ENCODE data around the gene AGAP9.
"Not testable (repeated sequence)": the region's sequence is repeated elsewhere in the genome, so short reads cannot be mapped to it uniquely, and the experiment has no call there.

Gene AGAP9

GRCh38 chr10:47485943-47486342, 37.5 kb downstream of the AGAP9 start:
- not testable (repeated sequence) for DNase-seq

DNA sequence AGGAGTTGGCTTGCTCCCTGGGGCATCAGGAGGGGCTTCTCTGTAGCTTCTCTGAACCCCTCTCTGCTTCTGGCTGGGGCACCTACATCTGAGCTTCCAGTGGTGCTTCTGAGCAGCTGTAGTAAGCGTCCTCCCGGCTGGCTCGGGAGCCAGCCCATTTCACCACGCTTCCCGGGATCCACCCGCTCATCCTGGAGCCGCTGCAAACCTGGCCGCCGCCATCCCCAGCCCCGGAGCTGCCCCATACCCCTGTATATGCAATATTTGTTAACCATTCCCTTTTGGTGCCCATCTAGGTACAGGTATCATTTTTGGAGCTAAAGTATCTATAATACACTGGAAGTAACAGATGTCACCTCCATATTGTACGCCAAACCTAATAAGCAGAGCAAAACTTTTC, 38.7 kb downstream of the AGAP9 start:
- not testable (repeated sequence) for DNase-seq

DNA sequence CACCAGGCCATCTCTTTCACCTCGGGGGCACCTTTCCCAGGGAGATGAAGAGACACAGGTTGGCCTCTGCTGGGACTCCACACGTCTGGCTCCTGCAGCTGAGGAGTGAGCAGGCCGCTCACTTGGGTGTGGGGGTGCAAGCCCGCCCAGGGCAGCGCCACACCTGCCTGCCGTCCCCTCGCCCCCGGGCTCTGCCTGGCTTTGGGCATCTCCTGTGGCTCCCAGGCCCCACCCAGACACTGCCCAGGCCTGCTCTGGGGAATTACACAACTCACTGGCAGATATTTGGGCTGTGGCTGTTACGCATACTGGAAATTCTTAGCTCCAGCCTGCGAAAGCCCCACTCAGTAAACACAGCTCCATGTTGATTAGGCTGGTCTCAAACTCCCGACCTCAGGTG, 39.5 kb downstream of the AGAP9 start, which contains the start of gene ANXA8:
Gene ANXA8, minus strand, starts transcription at position 193 of the 400 bp plus-strand sequence. Its CDS starts 182 bp downstream, at position 11.
- DNase-seq, result not testable (repeated sequence)

- not testable (repeated sequence) for DNase-seq
These were observed 41.1 kb downstream of the AGAP9 start for GRCh38 chr10:47482367-47482766.

GRCh38 chr10:47481768-47482181, 41.7 kb downstream of the AGAP9 start:
- not testable (repeated sequence) for DNase-seq

DNA sequence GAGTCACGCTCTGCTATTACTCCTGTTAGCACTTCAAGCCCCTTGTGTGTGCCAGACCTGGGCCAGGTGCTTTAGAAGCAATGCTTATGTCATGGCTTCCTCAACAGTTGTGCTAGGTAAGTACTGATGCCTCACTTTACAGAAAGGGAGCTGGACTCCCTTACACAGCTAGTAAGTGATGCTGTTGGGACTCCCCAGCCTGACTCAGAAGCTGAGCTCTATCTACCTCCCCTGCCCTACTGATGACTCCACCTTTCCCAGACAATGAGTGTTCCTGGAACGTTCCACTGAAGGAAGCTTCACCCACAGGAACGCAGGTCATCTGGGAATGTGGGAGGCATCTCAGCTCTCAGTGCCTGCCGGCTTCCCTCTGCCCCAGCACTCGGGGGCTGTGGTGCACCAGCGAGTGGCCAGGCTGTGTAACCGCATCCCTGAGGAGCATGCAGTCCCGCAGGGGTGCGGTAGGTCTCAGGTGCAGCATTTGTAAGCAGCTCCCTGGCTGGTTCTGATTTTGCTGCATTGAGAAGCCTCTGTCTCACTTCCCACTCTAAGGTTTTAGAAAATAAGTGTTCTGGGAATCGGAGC, 42.2 kb downstream of the AGAP9 start:
- not testable (repeated sequence) for DNase-seq

GRCh38 chr10:47480133-47480532, 43.3 kb downstream of the AGAP9 start:
- DNase-seq, result not testable (repeated sequence)

DNA sequence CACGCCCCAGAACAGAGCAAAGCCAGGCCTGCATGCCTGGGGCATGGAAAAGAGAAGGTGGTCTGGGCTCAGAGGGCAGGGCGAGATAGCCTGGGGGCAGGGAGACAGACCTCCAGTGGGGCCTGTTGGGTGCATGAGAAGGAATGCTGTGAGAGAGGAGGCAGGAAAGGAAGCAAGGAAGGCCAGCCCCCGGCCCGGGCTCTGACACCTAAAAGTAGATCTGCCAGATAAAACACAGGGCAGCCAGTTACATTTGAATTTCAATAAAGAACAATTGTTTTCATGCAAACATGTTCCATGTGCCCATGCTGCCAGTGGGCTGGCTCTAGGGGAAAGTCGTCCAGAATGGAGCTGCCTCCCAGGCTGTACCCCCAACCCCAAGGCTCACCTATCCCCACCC, 45.3 kb downstream of the AGAP9 start:
- not testable (repeated sequence) for DNase-seq

DNA sequence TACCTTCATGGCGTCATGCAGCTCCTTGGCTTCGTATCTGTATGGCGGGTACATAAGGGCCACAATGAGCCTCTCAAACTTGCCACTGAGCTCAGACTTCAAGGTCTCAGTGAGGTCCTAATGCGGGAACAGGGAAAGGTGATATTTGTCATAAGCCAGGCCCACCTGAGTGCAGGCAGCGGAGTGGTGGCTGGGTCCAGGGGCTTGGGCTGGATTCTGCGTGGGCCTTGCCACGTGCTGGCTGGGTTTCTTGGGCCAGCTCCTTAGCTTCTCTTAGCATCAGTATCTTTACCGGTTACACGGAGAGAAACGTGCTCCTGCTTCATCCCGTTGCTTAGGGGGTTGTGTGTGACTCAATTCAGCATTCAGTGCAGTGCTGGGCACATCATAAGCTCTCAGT, 46.4 kb downstream of the AGAP9 start:
- not testable (repeated sequence) for DNase-seq

GRCh38 chr10:47475101-47475500, 48.3 kb downstream of the AGAP9 start:
- DNase-seq, result not testable (repeated sequence)

DNA sequence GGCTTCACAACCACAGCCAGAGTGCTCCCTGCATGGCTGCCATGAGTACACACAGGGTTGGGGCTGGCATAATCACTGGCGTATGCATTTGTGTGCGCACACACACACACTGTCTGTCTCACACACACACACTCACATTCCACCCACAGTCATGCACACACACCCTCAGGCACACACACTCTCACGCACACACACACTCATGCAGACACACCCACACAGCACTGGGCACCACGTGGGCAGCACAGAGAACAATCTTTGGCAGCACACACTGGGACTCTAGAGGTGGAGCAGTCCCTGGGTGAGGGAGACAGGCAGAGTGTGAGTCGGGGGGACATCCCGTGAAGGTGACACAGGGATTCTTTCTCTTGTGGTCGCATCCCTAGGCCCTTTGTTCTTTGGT, 49.9 kb downstream of the AGAP9 start:
- DNase-seq, result not testable (repeated sequence)

DNA sequence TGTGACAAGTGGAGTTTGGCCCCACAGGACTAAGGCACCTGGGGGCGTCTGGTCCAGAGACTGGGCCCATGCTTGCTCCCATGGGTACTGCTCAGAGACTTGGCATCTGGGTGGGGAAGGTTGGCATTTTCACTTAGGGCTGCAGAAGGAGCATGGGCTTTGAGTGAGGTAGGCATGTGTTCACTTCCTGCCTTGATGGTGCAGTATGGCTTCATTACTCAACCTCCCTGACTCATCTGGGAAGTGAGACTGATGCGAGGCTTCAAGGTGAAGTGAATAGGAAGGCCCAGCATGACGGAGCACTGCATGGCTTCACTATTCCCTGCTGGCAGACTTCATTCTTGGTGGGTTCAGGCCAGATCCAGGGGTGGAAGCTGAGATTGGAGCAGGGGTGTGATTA, 50.8 kb downstream of the AGAP9 start:
- not testable (repeated sequence) for DNase-seq

DNA sequence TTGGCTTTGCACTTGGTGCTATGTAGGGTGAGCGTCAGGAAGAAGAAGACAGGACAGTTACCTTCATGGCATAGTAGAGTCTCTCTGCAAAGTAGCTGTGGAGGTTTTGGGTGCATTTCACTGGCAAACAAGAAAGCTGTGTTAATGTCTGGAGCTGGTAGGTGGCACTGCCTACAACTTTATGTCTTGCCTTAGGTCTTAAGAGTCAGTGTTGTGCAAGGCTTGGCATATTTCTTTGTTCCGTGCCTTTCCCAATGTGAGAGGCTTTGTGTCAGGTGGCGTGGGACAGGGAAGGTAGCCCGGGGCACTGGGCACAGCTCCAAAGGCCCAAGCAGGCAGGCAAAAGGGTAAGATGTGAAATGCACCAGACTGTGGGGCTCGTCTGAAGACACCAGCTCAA, 51.4 kb downstream of the AGAP9 start:
- not testable (repeated sequence) for DNase-seq

DNA sequence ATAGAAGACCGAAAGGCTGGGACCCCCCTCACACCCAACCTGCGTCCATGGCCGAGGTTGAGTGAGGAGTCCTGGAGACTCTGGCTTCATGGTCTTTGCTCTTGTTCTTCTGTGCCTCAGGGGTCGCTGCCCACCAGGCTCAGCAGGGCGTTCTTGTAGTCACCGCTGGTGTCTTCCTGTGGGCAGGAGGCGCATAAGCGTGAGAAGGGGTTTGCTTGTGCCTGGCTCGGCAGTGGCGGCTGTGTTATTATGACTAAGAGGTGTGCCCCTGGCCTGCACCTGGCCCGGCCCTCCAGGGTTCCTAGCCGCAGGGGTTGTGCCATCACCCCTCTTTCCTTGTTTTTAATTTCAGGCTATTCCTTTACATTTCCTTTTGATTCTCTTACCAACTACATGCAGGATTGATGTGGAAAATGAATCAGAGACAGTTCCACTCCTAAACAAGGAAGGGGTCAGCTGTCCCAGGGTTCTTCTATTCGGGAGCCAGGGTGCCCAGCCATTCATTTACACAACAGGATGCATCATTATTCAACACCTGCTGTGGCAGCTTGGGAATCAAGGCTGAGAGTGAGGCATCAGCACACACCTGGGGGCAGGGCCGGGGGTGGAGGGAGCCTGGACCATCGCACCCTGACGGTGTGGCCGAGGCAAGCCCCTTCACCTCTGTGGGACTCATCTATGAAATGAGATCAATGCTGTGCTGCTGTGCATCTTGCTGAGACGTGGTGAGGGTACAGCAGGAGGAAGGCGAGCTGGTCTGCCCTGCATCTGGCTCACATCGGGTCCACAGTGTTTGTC, 54.5 kb downstream of the AGAP9 start:
- DNase-seq, result not testable (repeated sequence)

- not testable (repeated sequence) for DNase-seq
These were observed 55.5 kb downstream of the AGAP9 start for GRCh38 chr10:47467957-47468356.

- not testable (repeated sequence) for DNase-seq
These were observed 56.0 kb downstream of the AGAP9 start for GRCh38 chr10:47467458-47467857.

GRCh38 chr10:47465216-47465917, 58.1 kb downstream of the AGAP9 start:
- not testable (repeated sequence) for DNase-seq

DNA sequence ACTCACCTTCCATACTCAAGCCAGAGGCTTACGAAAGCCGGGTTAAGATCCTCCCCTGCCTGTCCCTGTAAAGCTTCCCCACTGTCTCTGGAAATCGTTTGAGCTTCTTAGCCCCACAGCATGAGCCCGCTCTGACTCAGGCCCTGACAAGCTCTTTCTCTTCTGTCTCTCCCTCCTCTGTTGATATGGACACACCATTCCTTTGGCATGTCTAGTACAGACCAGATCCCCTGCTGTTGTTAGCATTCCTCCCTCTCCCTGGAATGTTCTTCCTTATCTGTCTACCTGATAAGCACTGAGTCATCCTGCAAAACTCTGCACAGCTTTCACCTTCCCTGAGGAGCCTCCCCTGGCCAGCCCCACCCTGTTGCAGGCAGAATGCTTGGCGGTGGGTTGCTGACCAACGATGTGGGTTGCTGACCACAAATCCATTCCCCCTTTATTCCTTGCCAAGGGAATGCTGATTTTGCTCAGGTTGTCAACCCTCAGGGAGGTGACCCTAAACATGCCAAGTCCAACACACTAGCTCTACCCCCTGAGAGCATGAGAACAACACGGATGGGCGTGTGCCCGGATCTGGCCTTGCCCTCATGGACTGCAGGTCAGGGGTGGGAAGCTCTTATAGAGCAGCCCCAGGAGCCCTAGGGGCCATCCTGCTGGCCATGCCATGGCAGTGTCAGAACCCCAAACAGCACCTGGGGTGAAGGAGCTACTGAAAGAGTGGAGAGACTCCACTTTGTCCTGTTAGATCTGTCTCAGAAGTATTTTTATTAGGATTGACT, 60.7 kb downstream of the AGAP9 start:
- not testable (repeated sequence) for DNase-seq

DNA sequence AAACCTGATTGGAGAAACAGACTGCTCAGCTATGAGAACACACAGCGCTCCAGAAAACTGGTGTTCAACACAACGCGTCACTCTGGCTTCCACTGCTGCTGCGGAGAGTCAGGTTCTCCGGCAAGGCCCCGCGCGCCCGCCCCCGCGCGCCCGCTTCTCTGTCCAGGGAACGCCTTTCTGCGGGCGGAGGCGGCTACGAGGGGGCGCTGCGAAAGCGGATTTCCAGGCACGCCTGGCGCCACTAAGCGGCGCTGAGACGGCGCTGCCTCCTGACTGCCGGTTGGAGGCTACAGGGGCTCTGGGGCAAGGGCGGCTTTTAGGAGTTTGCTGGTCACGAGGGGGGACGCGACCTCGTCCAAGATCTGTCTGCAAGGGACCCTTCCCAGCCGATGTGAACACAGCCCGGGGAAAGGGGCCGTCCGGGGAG, 62.2 kb downstream of the AGAP9 start:
- peak in 14 of 51 donors; percentile 10 to 47 (median 28) for DNase-seq

- DNase-seq, result no peak
These were observed 64.8 kb downstream of the AGAP9 start for GRCh38 chr10:47458466-47459154.

DNA sequence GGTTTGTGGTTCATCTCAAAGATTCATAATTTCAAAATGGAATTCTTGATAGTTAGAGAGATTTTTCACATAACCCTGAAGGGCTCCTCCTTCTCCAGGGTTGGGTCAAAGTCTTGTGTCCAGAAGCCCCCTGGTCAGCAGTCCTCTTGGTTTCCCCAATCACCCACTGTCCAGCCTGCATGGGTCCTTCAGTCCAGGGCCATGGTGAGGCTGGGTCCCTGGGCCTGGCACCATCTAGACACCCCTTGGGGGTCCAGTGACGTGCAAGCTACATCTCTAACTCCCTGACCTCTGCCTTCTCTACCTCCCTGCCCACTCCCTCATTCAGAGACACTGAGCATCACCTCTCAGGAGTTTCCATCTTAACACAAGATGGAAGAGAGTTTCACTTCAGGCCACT, 65.6 kb downstream of the AGAP9 start:
- DNase-seq, result no peak

All from hypothalamus (tissue), 51 donors.